Brain microvascular endothelial cell (primary cell): ENCODE data around the gene LMF2.

Experiments
- DNase-seq: peaks from one replicate; pipeline ENCODE4 v3.0.0-alpha.2; 2020
- H3K27ac ChIP-seq: fragments of 250-450 bp; sonication (Bioruptor Pico); 2 replicates; pipeline ENCODE4 v1.5.1; 2020; ENCODE audit warnings: mild to moderate bottlenecking, moderate library complexity
- H3K27me3 ChIP-seq: fragments of 250-450 bp; sonication (Bioruptor Pico); replicated peaks from 2 replicates; pipeline ENCODE4 v1.5.1; 2020; ENCODE audit warnings: mild to moderate bottlenecking
- H3K36me3 ChIP-seq: fragments of 250-450 bp; sonication (Bioruptor Pico); replicated peaks from 2 replicates; pipeline ENCODE4 v1.5.1; 2020; ENCODE audit warnings: mild to moderate bottlenecking
- H3K4me3 ChIP-seq: 2 replicates; pipeline ENCODE4 v1.5.1; 2011; ENCODE audit warnings: low read depth, mild to moderate bottlenecking, control low read depth, low read length, moderate library complexity
- in situ Hi-C: cut with HindIII; loops from 2 replicates; pipeline ENCODE4 v1.10.0; 2017; ENCODE audit warnings: low sequenced_read_pairs, low pct_ligation_motif_present
- TF ChIP-seq, protein P1 (sequence below): IDR thresholded peaks from 2 replicates; pipeline ENCODE4 v1.5.1; 2011; ENCODE audit warnings: low read depth, mild to moderate bottlenecking, moderate library complexity, low read length, control low read depth, inconsistent platforms; ENCODE audit errors: missing control alignments

The LMF2 gene

GRCh38 chr22:50529416-50529896 is 22.0 kb upstream of the LMF2 start:
- no peaks in the 10 kb centered on the region for H3K36me3 ChIP-seq
- in situ Hi-C loops = no loop called here
- peak overlapping the region; percentile 41 for H3K4me3 ChIP-seq
- TF ChIP-seq, protein P1, sequence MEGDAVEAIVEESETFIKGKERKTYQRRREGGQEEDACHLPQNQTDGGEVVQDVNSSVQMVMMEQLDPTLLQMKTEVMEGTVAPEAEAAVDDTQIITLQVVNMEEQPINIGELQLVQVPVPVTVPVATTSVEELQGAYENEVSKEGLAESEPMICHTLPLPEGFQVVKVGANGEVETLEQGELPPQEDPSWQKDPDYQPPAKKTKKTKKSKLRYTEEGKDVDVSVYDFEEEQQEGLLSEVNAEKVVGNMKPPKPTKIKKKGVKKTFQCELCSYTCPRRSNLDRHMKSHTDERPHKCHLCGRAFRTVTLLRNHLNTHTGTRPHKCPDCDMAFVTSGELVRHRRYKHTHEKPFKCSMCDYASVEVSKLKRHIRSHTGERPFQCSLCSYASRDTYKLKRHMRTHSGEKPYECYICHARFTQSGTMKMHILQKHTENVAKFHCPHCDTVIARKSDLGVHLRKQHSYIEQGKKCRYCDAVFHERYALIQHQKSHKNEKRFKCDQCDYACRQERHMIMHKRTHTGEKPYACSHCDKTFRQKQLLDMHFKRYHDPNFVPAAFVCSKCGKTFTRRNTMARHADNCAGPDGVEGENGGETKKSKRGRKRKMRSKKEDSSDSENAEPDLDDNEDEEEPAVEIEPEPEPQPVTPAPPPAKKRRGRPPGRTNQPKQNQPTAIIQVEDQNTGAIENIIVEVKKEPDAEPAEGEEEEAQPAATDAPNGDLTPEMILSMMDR = no peak
- DNase-seq = no peak
- no peaks in the 10 kb centered on the region for H3K27me3 ChIP-seq
- H3K27ac ChIP-seq = no peak overlapping the region

DNA sequence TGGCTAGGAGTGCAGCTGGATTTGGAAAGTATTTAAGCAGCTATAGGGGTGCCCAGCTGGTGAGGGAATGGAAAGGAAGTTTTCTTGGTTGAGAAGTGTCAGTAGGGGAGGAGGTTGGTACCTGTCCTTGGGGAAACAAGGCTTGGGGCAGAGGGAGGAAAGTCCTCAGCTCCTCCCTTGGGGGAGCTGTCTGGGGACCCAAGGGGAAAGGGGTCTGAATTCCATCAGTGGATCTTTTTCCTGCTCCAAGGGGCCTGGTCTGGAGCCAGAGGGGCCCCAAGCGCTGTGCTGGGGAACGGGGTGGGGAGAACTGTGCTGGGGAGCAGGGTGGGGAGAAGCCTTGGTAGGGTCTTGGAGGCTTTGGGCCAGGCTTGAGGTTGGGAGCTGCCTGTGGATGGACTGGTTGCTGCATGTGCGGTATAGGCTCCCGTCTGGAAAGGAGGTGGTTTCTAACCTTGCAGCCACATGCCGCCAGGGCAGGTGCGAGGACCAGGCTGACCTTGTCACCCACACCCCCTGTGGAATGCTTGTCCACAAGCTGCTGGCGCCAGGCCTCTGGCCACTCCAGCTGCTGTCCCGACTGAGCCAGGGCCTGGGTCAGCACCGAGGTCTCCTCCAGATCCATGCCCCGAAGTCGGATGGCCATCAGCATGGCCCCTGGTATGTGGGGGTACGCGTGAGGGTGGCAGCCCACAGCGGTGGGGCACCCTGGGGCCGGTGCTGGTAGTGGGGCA is 21.3 kb upstream of the LMF2 start:
- Histone ChIP-seq H3K27me3 (no peaks in the 10 kb centered on the region), H3K36me3 (no peaks in the 10 kb centered on the region), H3K27ac (no peak overlapping the region), H3K4me3 (no peak overlapping the region)
- DNase-seq = no peak
- in situ Hi-C loops = no loop called here
- TF ChIP-seq, protein P1 = no peak

DNA sequence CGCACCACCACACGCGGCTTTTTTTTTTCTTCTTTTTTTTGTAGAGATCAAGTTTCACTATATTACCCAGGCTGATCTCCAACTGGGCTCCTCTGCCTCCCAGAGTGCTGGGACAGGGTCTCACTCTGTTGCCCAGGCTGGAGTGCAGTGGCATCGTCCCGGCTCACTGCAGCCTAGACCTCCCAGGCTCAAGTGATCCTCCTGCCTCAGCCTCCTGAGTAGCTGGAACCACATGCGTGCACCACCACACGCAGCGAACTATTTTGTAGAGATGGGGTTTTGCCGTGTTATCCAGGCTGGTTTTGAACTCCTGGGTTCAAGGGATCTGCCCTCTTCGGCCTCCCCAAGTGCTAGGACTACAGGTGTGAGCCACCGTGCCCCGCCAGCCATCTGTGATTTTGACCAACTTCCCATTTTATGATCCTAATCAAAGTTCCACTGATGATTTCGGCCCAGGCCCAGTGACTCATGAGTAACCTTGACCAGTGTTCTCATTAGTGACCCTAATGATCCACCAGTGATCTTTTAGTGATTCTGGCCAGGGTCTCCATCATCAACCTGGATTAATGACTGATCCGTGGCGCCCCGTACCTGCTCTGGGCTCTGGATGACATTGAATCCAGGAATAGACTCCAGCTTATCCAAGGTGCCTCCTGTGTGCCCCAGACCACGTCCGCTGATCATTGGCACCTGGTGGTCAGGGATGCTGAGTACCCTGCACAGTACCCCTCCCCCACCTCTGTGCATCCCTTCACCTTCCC is 20.6 kb upstream of the LMF2 start:
- H3K27me3 ChIP-seq = no peaks in the 10 kb centered on the region
- no peak for DNase-seq
- H3K36me3 ChIP-seq = peaks cover 7% of the 10 kb centered on the region
- in situ Hi-C loops = no loop called here
- no peak overlapping the region for H3K27ac ChIP-seq
- no peak overlapping the region for H3K4me3 ChIP-seq
- TF ChIP-seq, protein P1 = no peak

- peaks cover 15% of the 10 kb centered on the region for H3K36me3 ChIP-seq
- TF ChIP-seq, protein P1 = no peak
- no peak overlapping the region for H3K27ac ChIP-seq
- in situ Hi-C loops = no loop called here
- DNase-seq = no peak
- H3K4me3 ChIP-seq = peak overlapping the region; percentile 70
- H3K27me3 ChIP-seq = no peaks in the 10 kb centered on the region
Observed at GRCh38 chr22:50526834-50527801, 19.6 kb upstream of the LMF2 start.

DNA sequence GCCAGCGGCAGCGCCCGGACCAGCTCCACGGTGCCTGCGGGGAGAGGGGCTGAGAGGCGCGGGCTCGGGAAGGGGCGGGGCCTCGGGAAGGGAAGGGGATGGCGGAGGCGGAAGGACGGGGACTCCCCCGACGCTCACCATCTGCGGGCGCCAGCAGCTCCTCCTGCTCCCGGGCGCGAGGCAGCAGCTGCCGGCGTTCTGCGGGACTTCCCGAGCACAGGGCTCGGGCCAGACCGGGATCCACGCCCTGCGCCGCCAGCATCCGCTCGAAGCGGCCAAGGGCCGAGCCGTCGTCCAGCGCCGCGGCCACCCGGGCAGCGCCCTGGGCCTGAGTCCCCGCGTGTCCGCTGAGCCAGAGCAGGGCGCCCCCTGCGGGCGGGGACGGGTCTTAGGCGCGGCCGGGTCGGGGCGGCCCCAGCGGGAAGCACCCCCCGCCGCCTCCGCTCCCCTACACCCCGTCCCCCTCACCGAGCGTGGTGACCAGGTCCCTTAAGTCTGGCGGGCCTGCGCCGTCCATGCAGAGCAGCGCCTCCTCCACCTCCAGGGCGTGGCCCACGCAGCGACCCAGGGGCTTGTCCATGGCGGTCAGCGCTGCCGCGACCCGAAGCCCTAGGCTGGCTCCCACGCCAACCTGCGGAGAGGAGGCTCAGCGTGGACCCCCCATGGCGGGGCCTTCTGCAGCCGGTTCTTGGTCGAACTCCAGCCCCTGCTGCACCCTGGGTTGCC is 18.8 kb upstream of the LMF2 start:
- Histone ChIP-seq H3K36me3 (peaks cover 15% of the 10 kb centered on the region), H3K4me3 (peak overlapping the region; percentile 70), H3K27me3 (no peaks in the 10 kb centered on the region), H3K27ac (peak overlapping the region; percentile 89)
- peak; percentile 44 for DNase-seq
- in situ Hi-C loops = no loop called here
- TF ChIP-seq, protein P1 = peak; percentile 35
